Measurements from ENCODE around the gene PASK.

DNA sequence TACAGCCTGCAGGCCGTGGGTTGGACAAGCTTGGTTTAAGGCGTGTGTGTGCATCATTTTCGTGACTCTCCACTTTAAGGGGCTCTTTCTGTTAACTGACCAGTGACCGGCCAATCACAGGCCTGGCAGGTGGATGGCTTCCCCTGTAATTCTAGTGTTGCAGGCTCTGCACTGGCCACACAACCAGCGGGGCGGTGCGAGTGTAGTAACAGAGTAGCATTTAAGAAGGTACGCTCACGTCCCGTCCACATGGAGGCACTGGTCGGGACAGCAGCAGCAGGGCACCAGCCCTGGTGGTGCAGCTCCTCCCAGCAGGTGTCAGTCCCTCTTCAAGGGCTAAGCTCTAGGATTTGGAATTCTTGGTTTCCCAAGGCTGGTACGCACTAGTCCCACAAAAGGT is 31.2 kb upstream of the PASK start:
- TF ChIP-seq, protein P1, sequence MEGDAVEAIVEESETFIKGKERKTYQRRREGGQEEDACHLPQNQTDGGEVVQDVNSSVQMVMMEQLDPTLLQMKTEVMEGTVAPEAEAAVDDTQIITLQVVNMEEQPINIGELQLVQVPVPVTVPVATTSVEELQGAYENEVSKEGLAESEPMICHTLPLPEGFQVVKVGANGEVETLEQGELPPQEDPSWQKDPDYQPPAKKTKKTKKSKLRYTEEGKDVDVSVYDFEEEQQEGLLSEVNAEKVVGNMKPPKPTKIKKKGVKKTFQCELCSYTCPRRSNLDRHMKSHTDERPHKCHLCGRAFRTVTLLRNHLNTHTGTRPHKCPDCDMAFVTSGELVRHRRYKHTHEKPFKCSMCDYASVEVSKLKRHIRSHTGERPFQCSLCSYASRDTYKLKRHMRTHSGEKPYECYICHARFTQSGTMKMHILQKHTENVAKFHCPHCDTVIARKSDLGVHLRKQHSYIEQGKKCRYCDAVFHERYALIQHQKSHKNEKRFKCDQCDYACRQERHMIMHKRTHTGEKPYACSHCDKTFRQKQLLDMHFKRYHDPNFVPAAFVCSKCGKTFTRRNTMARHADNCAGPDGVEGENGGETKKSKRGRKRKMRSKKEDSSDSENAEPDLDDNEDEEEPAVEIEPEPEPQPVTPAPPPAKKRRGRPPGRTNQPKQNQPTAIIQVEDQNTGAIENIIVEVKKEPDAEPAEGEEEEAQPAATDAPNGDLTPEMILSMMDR (IDR thresholded peaks at IDR 0.05 in 4 of 5, conservative IDR thresholded peaks at IDR 0.05 in 1 of 5), result no peak
- no peak for TF ChIP-seq POLR2A (IDR thresholded peaks at IDR 0.05)

Data from gastrocnemius medialis (tissue), 4 donors.